HG03354 (cell line): ENCODE results near the gene IFIT1.

Source experiments
- ATAC-seq: cut with Tn5 transposase; IDR thresholded peaks from one replicate; pipeline ENCODE4 v1.9.1; 2021; ENCODE audit warnings: mild to moderate bottlenecking; ENCODE audit not compliant: unreplicated experiment, poor library complexity, severe bottlenecking

Gene IFIT1

GRCh38 chr10:89391907-89392756 lies at the start of gene IFIT1:
TSS of gene IFIT1 (plus strand) at chr10:89392623. CDS start at chr10:89392713, 90 bp downstream.
- peak; percentile 85 for ATAC-seq

GRCh38 chr10:89343089-89343767 lies 49.2 kb upstream of the IFIT1 start:
- ATAC-seq = no peak

- no peak for ATAC-seq
Measured at GRCh38 chr10:89344156-89344555, 48.3 kb upstream of the IFIT1 start.

GRCh38 chr10:89345367-89346000 lies 46.9 kb upstream of the IFIT1 start:
- no peak for ATAC-seq

GRCh38 chr10:89346405-89347254 lies 45.8 kb upstream of the IFIT1 start:
- no peak for ATAC-seq

GRCh38 chr10:89347701-89348457 lies 44.5 kb upstream of the IFIT1 start:
- ATAC-seq = no peak

GRCh38 chr10:89348481-89348880 lies 43.9 kb upstream of the IFIT1 start:
- no peak for ATAC-seq

GRCh38 chr10:89348975-89349374 lies 43.4 kb upstream of the IFIT1 start:
- ATAC-seq = no peak

- ATAC-seq = peak; percentile 38
Measured at GRCh38 chr10:89350631-89351315, 41.6 kb upstream of the IFIT1 start.

- peak; percentile 89 for ATAC-seq
Measured at GRCh38 chr10:89351412-89351779, 41.0 kb upstream of the IFIT1 start.

GRCh38 chr10:89351780-89352597 lies 40.4 kb upstream of the IFIT1 start:
- ATAC-seq = peak; percentile 36

GRCh38 chr10:89352802-89353201 lies 39.6 kb upstream of the IFIT1 start:
- no peak for ATAC-seq

- ATAC-seq = no peak
Measured at GRCh38 chr10:89355394-89355931, 37.0 kb upstream of the IFIT1 start.

GRCh38 chr10:89357096-89357495 lies 35.3 kb upstream of the IFIT1 start:
- ATAC-seq = no peak

- ATAC-seq = no peak
Measured at GRCh38 chr10:89357975-89358374, 34.4 kb upstream of the IFIT1 start.

GRCh38 chr10:89360157-89360556 lies 32.3 kb upstream of the IFIT1 start:
- ATAC-seq = no peak

GRCh38 chr10:89362929-89363328 lies 29.5 kb upstream of the IFIT1 start:
- ATAC-seq = no peak
